Endothelial cell of umbilical vein (primary cell): ENCODE data around the gene KLK13. TPM values are rescaled to one million over a fixed set of nuclear protein-coding genes. Genes with fewer than 3 reads are reported as not detected.

Experiments used
- BruUV-seq: library from RNA; stranded (reverse); fragments of 400-500 nt; replicated peaks from 2 replicates; lab custom pipeline; 2021; lab: Mats Ljungman, UMichigan
- CTCF ChIA-PET: fragments of 300-600, 350-600 bp; sonication (Branson Sonifier 250); formaldehyde crosslinking; loops from one replicate; lab custom pipeline; 2021; ENCODE audit warnings: antibody characterized with exemption, inconsistent platforms; lab: Charles Lee
- POLR2A ChIA-PET: fragments of 300-600, 350-600 bp; sonication (Branson Sonifier 250); formaldehyde crosslinking; loops from one replicate; lab custom pipeline; 2021; ENCODE audit warnings: antibody characterized with exemption, inconsistent platforms; lab: Charles Lee
- DNase-seq: peaks from one replicate; pipeline ENCODE4 v3.0.0-alpha.2; 2011; ENCODE audit warnings: low read depth, low spot score
- FAIRE-seq: peaks from 2 replicates; lab custom pipeline; 2011; peaks lifted over from hg19 to GRCh38; lab: Jason Lieb, UNC
- H2AFZ ChIP-seq: 2 replicates; pipeline ENCODE4 v1.6.0; 2012; ENCODE audit warnings: low read depth, low read length, control low read depth, inconsistent platforms
- H3K27ac ChIP-seq: 2 replicates; pipeline ENCODE4 v1.5.1; 2011; ENCODE audit warnings: low read depth, mild to moderate bottlenecking, control low read depth, low read length, moderate library complexity; ENCODE audit not compliant: insufficient read depth
- H3K27me3 ChIP-seq, 2 experiments: 2 replicates each; pipeline versions ENCODE4 v1.6.0 to v1.6.1; 2011; ENCODE audit warnings: low read length in 2 of 2, mixed read lengths in 1 of 2; ENCODE audit not compliant: control insufficient read depth in 2 of 2, insufficient read depth in 2 of 2
- H3K36me3 ChIP-seq, 2 experiments: 2 replicates in 1 of 2; 3 replicates in 1 of 2; pipeline ENCODE4 v1.5.1; 2011; ENCODE audit warnings: low read length in 2 of 2, mild to moderate bottlenecking in 1 of 2, moderate library complexity in 1 of 2; ENCODE audit not compliant: control insufficient read depth in 2 of 2, insufficient read depth in 2 of 2; ENCODE audit errors: extremely low read depth in 1 of 2
- H3K4me1 ChIP-seq: 3 replicates; pipeline ENCODE4 v1.5.1; 2011; ENCODE audit warnings: mild to moderate bottlenecking, low read length; ENCODE audit not compliant: control insufficient read depth, insufficient read depth; ENCODE audit errors: extremely low read depth
- H3K4me2 ChIP-seq: 2 replicates; pipeline ENCODE4 v1.6.1; 2011; ENCODE audit warnings: low read length, control low read depth, mixed read lengths; ENCODE audit not compliant: insufficient read depth
- H3K4me3 ChIP-seq, 3 experiments: fragments of 200-600 bp in 1 of 3; sonication (generic), shearing (Covaris generic) in 1 of 3; replicated peaks in 1 of 3; 2 replicates each; pipeline ENCODE4 v1.5.1; 2011 to 2016; ENCODE audit warnings: control low read depth in 3 of 3, low read length in 3 of 3, mild to moderate bottlenecking in 2 of 3, inconsistent platforms in 1 of 3, low read depth in 1 of 3, moderate library complexity in 1 of 3; ENCODE audit not compliant: insufficient read depth in 1 of 3
- H3K79me2 ChIP-seq: 2 replicates; pipeline ENCODE4 v1.6.0; 2012; ENCODE audit warnings: low read length, inconsistent platforms; ENCODE audit not compliant: control insufficient read depth, insufficient read depth
- H3K9ac ChIP-seq: replicated peaks from 2 replicates; pipeline ENCODE3; 2011; ENCODE audit warnings: low read length, control low read depth; ENCODE audit not compliant: insufficient read depth; ENCODE audit errors: extremely low read depth
- H3K9me1 ChIP-seq: replicated peaks from 3 replicates; pipeline ENCODE4 v1.6.0; 2011; ENCODE audit warnings: mild to moderate bottlenecking, low read length; ENCODE audit not compliant: control insufficient read depth, insufficient read depth; ENCODE audit errors: extremely low read depth
- H3K9me3 ChIP-seq: replicated peaks from 2 replicates; pipeline ENCODE4 v1.5.1; 2012; ENCODE audit warnings: low read length, inconsistent platforms; ENCODE audit not compliant: control insufficient read depth, insufficient read depth
- H4K20me1 ChIP-seq: replicated peaks from 2 replicates; pipeline ENCODE3; 2011; ENCODE audit warnings: mild to moderate bottlenecking, low read length; ENCODE audit not compliant: control insufficient read depth, insufficient read depth; ENCODE audit errors: extremely low read depth
- CTCF ChIP-seq, 2 donors: IDR thresholded peaks; 1 replicate in 1 of 2; 2 replicates in 1 of 2; pipeline ENCODE4 v1.5.1; 2011; ENCODE audit warnings: low read length in 2 of 2, mild to moderate bottlenecking in 2 of 2, moderate library complexity in 2 of 2, control low read depth in 1 of 2, inconsistent platforms in 1 of 2, low read depth in 1 of 2; ENCODE audit not compliant: insufficient read depth in 1 of 2; ENCODE audit errors: extremely low read depth in 1 of 2
- EZH2 ChIP-seq: IDR thresholded peaks from 2 replicates; pipeline ENCODE4 v1.6.1; 2012; ENCODE audit warnings: borderline replicate concordance, low read depth, mild to moderate bottlenecking, moderate library complexity, low read length, inconsistent platforms; ENCODE audit not compliant: severe bottlenecking
- FOS ChIP-seq: IDR thresholded peaks from 2 replicates; pipeline ENCODE4 v1.6.1; 2011; ENCODE audit warnings: mild to moderate bottlenecking, low read length, moderate library complexity, borderline replicate concordance; ENCODE audit not compliant: insufficient read depth
- GATA2 ChIP-seq: IDR thresholded peaks from 2 replicates; pipeline ENCODE4 v1.7.0; 2011; ENCODE audit warnings: low read depth, mild to moderate bottlenecking, moderate library complexity, mixed read lengths, low read length; ENCODE audit not compliant: insufficient read length, insufficient read depth
- JUN ChIP-seq: IDR thresholded peaks from 2 replicates; pipeline ENCODE4 v1.6.1; 2011; ENCODE audit warnings: borderline replicate concordance, low read depth; ENCODE audit not compliant: insufficient read length, insufficient read depth
- MYC ChIP-seq: IDR thresholded peaks from one replicate; pipeline ENCODE4 v1.6.1; 2011; ENCODE audit warnings: mild to moderate bottlenecking, low read depth, low read length
- POLR2A ChIP-seq: IDR thresholded peaks from 2 replicates; pipeline ENCODE4 v1.6.1; 2012; ENCODE audit warnings: low read depth, mild to moderate bottlenecking, control low read depth, low read length
- POLR2AphosphoS5 ChIP-seq: IDR thresholded peaks from 2 replicates; pipeline ENCODE4 v1.6.1; 2012; ENCODE audit warnings: low read depth, mild to moderate bottlenecking, control low read depth, low read length, moderate library complexity; ENCODE audit not compliant: insufficient read depth
- dilution Hi-C: fragments of 300-500 bp; cut with MboI; formaldehyde crosslinking; loops from one replicate; pipeline ENCODE4 v1.15.0; 2019; ENCODE audit warnings: low sequenced_read_pairs; ENCODE audit not compliant: extremely low pct_ligation_motif_present
- intact Hi-C: fragments of 100-400 bp; cut with micrococcal nuclease; formaldehyde crosslinking; loops from one replicate; pipeline ENCODE4 v1.10.0; 2022
- polyA plus RNA-seq, 4 experiments: library from polyadenylated mRNA; depleted of rRNA in 3 of 4; stranded (reverse) in 3 of 4; unstranded in 1 of 4; fragments of >200 nt; gene quantifications; 2 replicates each; pipeline versions ENCODE4 v1.2.1 to v1.2.3, GENCODE V29; 2011 to 2012; ENCODE audit warnings: missing spikeins in 1 of 4
- total RNA-seq: library from RNA; stranded (reverse); gene quantifications from 2 replicates; pipeline ENCODE4 v1.2.3, GENCODE V29; 2021
- TF ChIP-seq, protein P1 (sequence below): IDR thresholded peaks from 2 replicates; pipeline ENCODE4 v1.6.1; 2011; ENCODE audit not compliant: insufficient read depth, insufficient read length

KLK13 gene
- total and polyA plus RNA-seq, 2 donors (not counting 3 experiments of a cell fraction or from before 2014, with no cell fraction given), result not detected

- H2AFZ ChIP-seq, result no peak overlapping the region
- TF ChIP-seq MYC (no peak), GATA2 (no peak), POLR2A (no peak), FOS (no peak), POLR2AphosphoS5 (no peak), JUN (no peak), EZH2 (no peak), CTCF (IDR thresholded peaks at IDR 0.05; ENCODE audit: extremely low read depth in 1 of 2, insufficient read depth in 1 of 2, low read depth in 1 of 2, low read length in 2 of 2) (no peak)
- TF ChIP-seq, protein P1, sequence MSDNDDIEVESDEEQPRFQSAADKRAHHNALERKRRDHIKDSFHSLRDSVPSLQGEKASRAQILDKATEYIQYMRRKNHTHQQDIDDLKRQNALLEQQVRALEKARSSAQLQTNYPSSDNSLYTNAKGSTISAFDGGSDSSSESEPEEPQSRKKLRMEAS, result no peak
- intact Hi-C loops (no loop called here), dilution Hi-C loops (no loop called here)
- H3K27me3 ChIP-seq, result no peaks in the 10 kb centered on the region
- H3K4me2 ChIP-seq, result no peak overlapping the region
- ChIA-PET POLR2A (no interaction called here), CTCF (interaction anchor here (1.0 kb wide), 1 partner anchor 19 kb away, joined by 3 read pairs; no protein-coding TSS in a partner anchor)
- H3K4me1 ChIP-seq, result no peaks in the 10 kb centered on the region
- no peak overlapping the region for H3K27ac ChIP-seq
- FAIRE-seq, result no peak
- no peaks in the 10 kb centered on the region for H3K9me3 ChIP-seq
- H3K9ac ChIP-seq, result no peak overlapping the region
- DNase-seq, result no peak
- BruUV-seq, result no TSS peak
- no peaks in the 10 kb centered on the region for H3K79me2 ChIP-seq
- no peaks in the 10 kb centered on the region for H3K9me1 ChIP-seq
- no peaks in the 10 kb centered on the region for H4K20me1 ChIP-seq
- H3K36me3 ChIP-seq, result no peaks in the 10 kb centered on the region
- H3K4me3 ChIP-seq, result no peak overlapping the region
These were observed 24.7 kb downstream of the KLK13 start for GRCh38 chr19:51040151-51040550.
